K562 (cell line): ENCODE results near the gene RRAS. TPM values are rescaled to one million over a fixed set of nuclear protein-coding genes. Genes with fewer than 3 reads are reported as not detected.

Source experiments
- ARID4B ChIP-seq: sonication (generic); formaldehyde crosslinking; IDR thresholded peaks from 2 replicates; pipeline ENCODE4 v1.8.0; 2022; ENCODE audit warnings: mild to moderate bottlenecking, missing genetic modification reagents
- ERF ChIP-seq: fragments of 450-650 bp; formaldehyde crosslinking; IDR thresholded peaks from 2 replicates; pipeline ENCODE4 v1.4.0; 2020; ENCODE audit warnings: mild to moderate bottlenecking, mixed read lengths
- FOXK2 ChIP-seq, 2 experiments: fragments of 450-650 bp; IDR thresholded peaks in 1 of 2; conservative IDR thresholded peaks in 1 of 2; 2 replicates each; pipeline ENCODE4 v1.6.1; 2016; ENCODE audit warnings: low read depth in 2 of 2, mild to moderate bottlenecking in 1 of 2
- GTF2F1 ChIP-seq: IDR thresholded peaks from 2 replicates; pipeline ENCODE4 v1.6.1; 2011; ENCODE audit warnings: low read depth, low read length, improper control_type of control experiment
- HMGN3 ChIP-seq: IDR thresholded peaks from 2 replicates; pipeline ENCODE4 v1.6.1; 2011; ENCODE audit warnings: borderline replicate concordance, low read depth, mild to moderate bottlenecking, mixed read lengths, low read length; ENCODE audit not compliant: insufficient read length; ENCODE audit errors: extremely low read depth
- HSF4 ChIP-seq: fragments of 250-450 bp; sonication (Bioruptor Pico); IDR thresholded peaks from 2 replicates; pipeline ENCODE4 v2.1.2; 2022; ENCODE audit warnings: mild to moderate bottlenecking, moderate library complexity, borderline replicate concordance
- KDM1A ChIP-seq, 2 experiments: fragments of 450-650 bp; IDR thresholded peaks; 2 replicates each; pipeline ENCODE4 v1.6.1; 2016; ENCODE audit warnings: mild to moderate bottlenecking in 2 of 2
- MEIS2 ChIP-seq: fragments of 450-650 bp; IDR thresholded peaks from 2 replicates; pipeline ENCODE4 v1.6.1; 2014; ENCODE audit warnings: mild to moderate bottlenecking; ENCODE audit not compliant: partially characterized antibody
- REST ChIP-seq, 2 experiments: fragments of 450-650 bp; formaldehyde crosslinking in 1 of 2; IDR thresholded peaks; 2 replicates each; pipeline versions ENCODE4 v1.4.0 to v1.6.1; 2014 to 2020; ENCODE audit warnings: mild to moderate bottlenecking in 2 of 2, borderline replicate concordance in 1 of 2, low read depth in 1 of 2
- SNIP1 ChIP-seq: fragments of 450-650 bp; IDR thresholded peaks from 2 replicates; pipeline ENCODE4 v1.7.1; 2017; ENCODE audit warnings: low read depth, mild to moderate bottlenecking
- TCF3 ChIP-seq: sonication (generic); formaldehyde crosslinking; IDR thresholded peaks from 2 replicates; pipeline ENCODE4 v1.4.0; 2020; ENCODE audit warnings: mild to moderate bottlenecking, missing genetic modification reagents
- ZKSCAN1 ChIP-seq: fragments of 150-350 bp; IDR thresholded peaks from 2 replicates; pipeline ENCODE4 v1.6.1; 2016; ENCODE audit warnings: low read depth, low read length
- ZNF174 ChIP-seq: fragments of 250-450 bp; sonication (Bioruptor Pico); IDR thresholded peaks from 2 replicates; pipeline ENCODE4 v1.4.0; 2020; ENCODE audit warnings: mild to moderate bottlenecking
- polyA plus RNA-seq, 8 experiments: library from polyadenylated mRNA; depleted of rRNA in 4 of 8; stranded (reverse) in 5 of 8; unstranded in 3 of 8; fragments of >200 nt; fragmentation: Nextera tagmentation in 2 of 8; fragmentation: Illumina TruSeq in 1 of 8; extraction: Ambion mirVana in 2 of 8; extraction: Trizol in 1 of 8; gene quantifications; 2 replicates each; pipeline versions ENCODE4 v1.2.1 to v1.2.3, GENCODE V29; 2011 to 2014; ENCODE audit warnings: inconsistent platforms in 1 of 8, missing spikeins in 1 of 8
- total RNA-seq, 7 experiments: library from RNA; depleted of rRNA in 6 of 7; stranded (reverse); fragments of >200 nt in 6 of 7; fragmentation: Illumina TruSeq in 2 of 7; extraction: Trizol in 2 of 7; gene quantifications; 2 replicates each; pipeline versions ENCODE4 v1.2.1 to v1.2.3, GENCODE V29; 2011 to 2021; ENCODE audit warnings: low replicate concordance in 1 of 7

Gene RRAS
- total and polyA plus RNA-seq, 9 of the 15 experiments (the other 6 are each of a cell fraction or from before 2014, with no cell fraction given), result 0.70 to 17.3 (median 8.2) TPM

- TF ChIP-seq REST (IDR thresholded peaks at IDR 0.05; ENCODE audit: borderline replicate concordance), result peak; percentile 93
- TF ChIP-seq REST (CRISPR knock-in tag; IDR thresholded peaks at IDR 0.05; ENCODE audit: low read depth), result no peak
- no peak for TF ChIP-seq HSF4 (CRISPR knock-in tag)
- TF ChIP-seq ZNF174 (CRISPR knock-in tag), result no peak
- peak; percentile 61; the same call in 1 of the 2 replicates for TF ChIP-seq ZKSCAN1
- peak in 1 of 2 experiments; percentile 62; a peak in 1 of 4 replicates for TF ChIP-seq FOXK2 (conservative IDR thresholded peaks at IDR 0.05 in 1 of 2, IDR thresholded peaks at IDR 0.05 in 1 of 2; ENCODE audit: low read depth in 2 of 2)
- TF ChIP-seq MEIS2, result peak; percentile 80
- TF ChIP-seq KDM1A (IDR thresholded peaks at IDR 0.05), result peak in 1 of 2 experiments; percentile 46; a peak in 1 of 4 replicates
- no peak for TF ChIP-seq SNIP1
- peak; percentile 6; the same call in 1 of the 2 replicates for TF ChIP-seq TCF3 (CRISPR knock-in tag)
- TF ChIP-seq ARID4B (CRISPR knock-in tag), result no peak
- peak; percentile 37 for TF ChIP-seq HMGN3
- peak; percentile 28; the same call in 1 of the 2 replicates for TF ChIP-seq ERF (CRISPR knock-in tag)
- TF ChIP-seq GTF2F1, result no peak
Observed at GRCh38 chr19:49672131-49672919, 32.4 kb upstream of the RRAS start (continued).
